ENCODE measurements around the gene MRPS11.

DNA sequence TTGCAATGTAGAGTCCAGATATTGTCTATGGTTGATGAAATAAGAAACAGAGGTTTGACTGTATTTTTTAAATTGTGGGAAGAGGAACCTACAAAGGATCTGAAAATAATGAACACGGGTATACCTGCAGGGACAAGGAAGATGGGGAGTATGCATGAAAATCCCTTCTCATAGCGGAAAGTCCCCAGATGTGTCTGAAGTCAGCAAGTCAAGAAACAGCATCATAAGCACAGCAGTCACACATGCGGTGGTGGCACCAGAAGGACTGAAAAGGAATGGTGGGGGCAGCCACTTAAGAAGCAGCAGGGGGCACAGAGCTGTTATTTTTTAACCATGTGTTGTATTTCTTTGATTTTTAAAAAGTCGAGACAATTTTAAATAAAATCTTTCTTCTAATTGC is 4.7 kb downstream of the MRPS11 start:
- TF ChIP-seq, protein P1, sequence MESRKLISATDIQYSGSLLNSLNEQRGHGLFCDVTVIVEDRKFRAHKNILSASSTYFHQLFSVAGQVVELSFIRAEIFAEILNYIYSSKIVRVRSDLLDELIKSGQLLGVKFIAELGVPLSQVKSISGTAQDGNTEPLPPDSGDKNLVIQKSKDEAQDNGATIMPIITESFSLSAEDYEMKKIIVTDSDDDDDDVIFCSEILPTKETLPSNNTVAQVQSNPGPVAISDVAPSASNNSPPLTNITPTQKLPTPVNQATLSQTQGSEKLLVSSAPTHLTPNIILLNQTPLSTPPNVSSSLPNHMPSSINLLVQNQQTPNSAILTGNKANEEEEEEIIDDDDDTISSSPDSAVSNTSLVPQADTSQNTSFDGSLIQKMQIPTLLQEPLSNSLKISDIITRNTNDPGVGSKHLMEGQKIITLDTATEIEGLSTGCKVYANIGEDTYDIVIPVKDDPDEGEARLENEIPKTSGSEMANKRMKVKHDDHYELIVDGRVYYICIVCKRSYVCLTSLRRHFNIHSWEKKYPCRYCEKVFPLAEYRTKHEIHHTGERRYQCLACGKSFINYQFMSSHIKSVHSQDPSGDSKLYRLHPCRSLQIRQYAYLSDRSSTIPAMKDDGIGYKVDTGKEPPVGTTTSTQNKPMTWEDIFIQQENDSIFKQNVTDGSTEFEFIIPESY (IDR thresholded peaks at IDR 0.05; ENCODE audit: extremely low read depth, insufficient replicate concordance, low read length), result no peak
- TF ChIP-seq EZH2phosphoT487 (IDR thresholded peaks at IDR 0.05; ENCODE audit: borderline replicate concordance), result no peak
- no peak for TF ChIP-seq SP1 (IDR thresholded peaks at IDR 0.05; ENCODE audit: low read depth)
- no peak for TF ChIP-seq CTCF (IDR thresholded peaks at IDR 0.05 in 2 of 3, conservative IDR thresholded peaks at IDR 0.05 in 1 of 3; ENCODE audit: borderline replicate concordance in 1 of 3, insufficient read depth in 1 of 3, low read depth in 2 of 3, low read length in 2 of 3)
- TF ChIP-seq CEBPB (IDR thresholded peaks at IDR 0.05; ENCODE audit: low read depth), result no peak
- no peak for TF ChIP-seq YY1 (IDR thresholded peaks at IDR 0.05; ENCODE audit: extremely low read depth, insufficient replicate concordance, low read depth, low read length)
- TF ChIP-seq POLR2A (IDR thresholded peaks at IDR 0.05; ENCODE audit: borderline replicate concordance, extremely low read depth, insufficient read depth, insufficient read length), result no peak
- TF ChIP-seq POLR2AphosphoS5 (IDR thresholded peaks at IDR 0.05; ENCODE audit: low read depth, low read length), result no peak

Data from HCT116 (cell line).